22Rv1 (cell line): ENCODE measurements around the gene DACH2.

ENCODE experiments used
- CTCF ChIP-seq: fragments of 450-650 bp; IDR thresholded peaks from 2 replicates; pipeline ENCODE4 v1.5.1; 2017; ENCODE audit warnings: mild to moderate bottlenecking
- ZFX ChIP-seq: fragments of 450-650 bp; IDR thresholded peaks from 2 replicates; pipeline ENCODE4 v1.6.1; 2017; ENCODE audit warnings: antibody characterized with exemption, borderline replicate concordance

- TF ChIP-seq CTCF = no peak
- no peak for TF ChIP-seq ZFX
These were observed 431.5 kb downstream of the DACH2 start for GRCh38 chrX:86579777-86580176.
